Fibroblast of villous mesenchyme (primary cell): ENCODE measurements around the gene MYO9A. TPM values are rescaled to one million over a fixed set of nuclear protein-coding genes. Genes with fewer than 3 reads are reported as not detected.
A peak's percentile ranks its signal among the peaks of the same experiment; 100 is the strongest.

Experiments used
- DNase-seq: peaks from one replicate; pipeline ENCODE4 v3.0.0-alpha.2; 2010; ENCODE audit warnings: low read depth
- H3K4me3 ChIP-seq: 2 replicates; pipeline ENCODE4 v1.5.1; 2011; ENCODE audit warnings: low read depth, mild to moderate bottlenecking, low read length
- CTCF ChIP-seq: IDR thresholded peaks from 2 replicates; pipeline ENCODE4 v1.5.1; 2012; ENCODE audit warnings: low read depth, mild to moderate bottlenecking, low read length; ENCODE audit not compliant: insufficient read depth
- total RNA-seq: library from RNA; depleted of rRNA; stranded (reverse); fragments of >200 nt; gene quantifications from 2 replicates; pipeline ENCODE4 v1.2.3, GENCODE V29; 2012

Gene MYO9A
- total RNA-seq, 1 donor = 51.8 TPM

- DNase-seq = no peak
- no peak for TF ChIP-seq CTCF
- no peak overlapping the region for H3K4me3 ChIP-seq
These were observed 70.9 kb downstream of the MYO9A start for GRCh38 chr15:72047020-72047419.

- no peak for DNase-seq
- H3K4me3 ChIP-seq = no peak overlapping the region
- TF ChIP-seq CTCF = no peak
These were observed 73.0 kb downstream of the MYO9A start for GRCh38 chr15:72044956-72045355.

GRCh38 chr15:72042865-72043264, 75.1 kb downstream of the MYO9A start:
- H3K4me3 ChIP-seq = no peak overlapping the region
- no peak for TF ChIP-seq CTCF
- DNase-seq = no peak

- no peak overlapping the region for H3K4me3 ChIP-seq
- TF ChIP-seq CTCF = no peak
- no peak for DNase-seq
These were observed 75.9 kb downstream of the MYO9A start for GRCh38 chr15:72042054-72042453.

GRCh38 chr15:72037321-72037720, 80.6 kb downstream of the MYO9A start:
- no peak for TF ChIP-seq CTCF
- no peak overlapping the region for H3K4me3 ChIP-seq
- DNase-seq = no peak

GRCh38 chr15:72034859-72035650, 82.9 kb downstream of the MYO9A start:
- no peak overlapping the region for H3K4me3 ChIP-seq
- TF ChIP-seq CTCF = no peak
- peak; percentile 11 for DNase-seq

GRCh38 chr15:72034351-72034750, 83.6 kb downstream of the MYO9A start:
- no peak overlapping the region for H3K4me3 ChIP-seq
- peak; percentile 53 for DNase-seq
- no peak for TF ChIP-seq CTCF
